Measurements from ENCODE around the gene SLC7A6. TPM values are rescaled to one million over a fixed set of nuclear protein-coding genes. Genes with fewer than 3 reads are reported as not detected.

SLC7A6 gene
- total and polyA plus RNA-seq, 2 of the 13 experiments (the other 11 are each of a cell fraction or from before 2014, with no cell fraction given): 35.8 to 70.8 TPM

GRCh38 chr16:68310774-68311511 is 46.6 kb downstream of the SLC7A6 start, which contains the start of the genes PRMT7 and SLC7A6OS (continued):
- TF ChIP-seq ZBTB49 (CRISPR knock-in tag; IDR thresholded peaks at IDR 0.05; ENCODE audit: borderline replicate concordance) (peak; percentile 67), SMAD9 (CRISPR knock-in tag; IDR thresholded peaks at IDR 0.05) (peak; percentile 99), ZNF644 (CRISPR knock-in tag; IDR thresholded peaks at IDR 0.05; ENCODE audit: low read depth) (peak; percentile 32; the same call in 1 of the 2 replicates), ZNF572 (CRISPR knock-in tag; IDR thresholded peaks at IDR 0.05) (no peak; the same call in 1 of the 2 replicates), ZSCAN31 (CRISPR knock-in tag; IDR thresholded peaks at IDR 0.05; ENCODE audit: low read depth) (peak; percentile 99), ZNF678 (CRISPR knock-in tag; IDR thresholded peaks at IDR 0.05) (peak; percentile 98; the same call in 1 of the 2 replicates), ELF3 (CRISPR knock-in tag; IDR thresholded peaks at IDR 0.05) (peak; percentile 97), ZBTB2 (CRISPR knock-in tag; IDR thresholded peaks at IDR 0.05; ENCODE audit: low read depth) (peak; percentile 98), ZNF616 (CRISPR knock-in tag; IDR thresholded peaks at IDR 0.05; ENCODE audit: low read depth) (peak; percentile 99), HDAC6 (IDR thresholded peaks at IDR 0.05; ENCODE audit: low read depth, low read length) (no peak), ZBTB39 (CRISPR knock-in tag; IDR thresholded peaks at IDR 0.05) (peak; percentile 98), SKI (IDR thresholded peaks at IDR 0.05; ENCODE audit: partially characterized antibody) (peak; percentile 11), IRF2 (CRISPR knock-in tag; IDR thresholded peaks at IDR 0.05) (peak; percentile 98), GPN1 (CRISPR knock-in tag; IDR thresholded peaks at IDR 0.05; ENCODE audit: borderline replicate concordance) (no peak; the same call in 1 of the 2 replicates), FOXP4 (CRISPR knock-in tag; IDR thresholded peaks at IDR 0.05) (peak; percentile 89), TCF12 (IDR thresholded peaks at IDR 0.05) (no peak), TCF12 (CRISPR knock-in tag; IDR thresholded peaks at IDR 0.05) (0 out of 2 replicates have a peak, but pooled peaks have one; percentile 52), MAF1 (CRISPR knock-in tag; IDR thresholded peaks at IDR 0.05; ENCODE audit: borderline replicate concordance) (peak; percentile 98), EZH2 (conservative IDR thresholded peaks at IDR 0.05; ENCODE audit: low read depth, low read length) (no peak), ZNF775 (CRISPR knock-in tag; IDR thresholded peaks at IDR 0.05; ENCODE audit: borderline replicate concordance) (peak; percentile 97), SOX6 (IDR thresholded peaks at IDR 0.05) (no peak), SOX6 (CRISPR knock-in tag; IDR thresholded peaks at IDR 0.05) (peak; percentile 79)
